GM18861 (cell line): ENCODE measurements around the gene SRGN.

ENCODE experiments used
- ATAC-seq: cut with Tn5 transposase; IDR thresholded peaks from one replicate; pipeline ENCODE4 v1.9.1; 2021; ENCODE audit not compliant: unreplicated experiment

Gene SRGN

DNA sequence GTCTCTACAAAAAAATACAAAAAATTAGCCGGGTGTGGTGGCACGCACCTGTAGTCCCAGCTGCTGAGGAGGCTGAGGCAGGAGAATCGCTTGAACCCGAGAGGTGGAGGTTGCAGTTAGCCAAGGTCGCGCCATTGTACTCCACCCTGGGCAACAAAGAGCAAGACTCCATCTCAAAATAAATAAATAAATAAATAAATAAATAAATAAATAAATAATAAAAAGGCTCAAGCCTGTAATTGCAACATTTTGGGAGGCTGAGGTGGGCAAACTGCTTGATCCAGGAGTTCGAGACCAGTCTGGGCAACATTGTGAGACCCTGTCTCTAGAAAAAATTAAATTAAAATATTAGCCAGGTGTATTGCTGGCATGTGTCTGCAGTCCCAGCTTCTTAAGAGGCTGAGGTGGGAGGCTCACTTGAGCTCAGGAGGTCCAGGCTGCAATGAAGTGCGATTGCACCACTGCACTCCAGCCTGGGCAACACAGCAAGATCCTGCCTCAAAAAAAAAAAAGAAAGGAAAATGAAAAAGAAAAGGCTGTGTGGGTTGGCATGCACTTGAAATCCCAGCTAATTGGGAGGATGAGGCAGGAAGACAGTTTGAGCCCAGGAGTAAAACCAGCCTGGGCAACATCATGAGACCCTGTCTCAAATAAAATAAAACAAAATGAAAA lies 27.6 kb upstream of the SRGN start:
- ATAC-seq, result no peak

DNA sequence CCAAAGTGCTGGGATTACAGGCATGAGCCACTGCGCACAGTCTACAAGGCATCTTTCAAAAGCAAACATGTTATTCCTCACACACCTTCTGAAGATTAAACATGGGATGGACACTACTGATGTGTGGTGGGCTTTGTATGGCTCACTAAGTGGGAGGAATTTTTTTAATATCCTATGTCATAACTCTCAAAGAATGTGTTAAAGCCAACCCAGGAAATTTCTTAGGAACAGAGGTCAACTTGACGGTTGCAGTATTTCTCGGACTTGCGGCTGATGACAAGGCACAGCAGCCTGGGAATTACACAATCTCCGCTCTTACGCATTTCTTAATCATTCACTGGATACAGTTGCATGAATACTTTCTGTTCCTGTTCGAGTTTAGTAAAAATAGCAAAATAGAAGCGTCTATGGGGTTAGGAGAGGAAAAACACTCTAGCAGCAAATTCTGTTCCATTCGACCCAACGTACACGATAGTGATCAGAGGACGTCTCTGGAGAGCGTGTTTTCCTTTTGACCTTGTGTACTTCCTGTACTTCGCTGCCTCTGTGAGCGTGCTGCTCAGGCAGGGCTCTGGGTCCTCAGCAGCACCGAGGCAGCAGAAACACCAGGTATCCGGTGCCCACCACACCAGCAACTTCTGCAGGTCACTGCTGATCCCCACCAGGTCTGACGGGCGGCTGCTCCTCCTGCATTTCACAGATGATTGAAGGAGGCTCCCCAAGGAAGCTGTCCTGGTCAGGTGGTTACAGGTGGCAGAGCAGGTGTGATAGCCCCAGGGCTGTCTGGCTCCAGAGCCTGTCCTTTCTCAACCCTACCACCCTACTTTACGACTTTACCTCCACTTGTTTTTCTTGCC lies 26.4 kb upstream of the SRGN start:
- no peak for ATAC-seq

- no peak for ATAC-seq
Measured at GRCh38 chr10:69062901-69063300, 25.0 kb upstream of the SRGN start.

GRCh38 chr10:69064762-69065328 lies 23.1 kb upstream of the SRGN start:
- no peak for ATAC-seq

DNA sequence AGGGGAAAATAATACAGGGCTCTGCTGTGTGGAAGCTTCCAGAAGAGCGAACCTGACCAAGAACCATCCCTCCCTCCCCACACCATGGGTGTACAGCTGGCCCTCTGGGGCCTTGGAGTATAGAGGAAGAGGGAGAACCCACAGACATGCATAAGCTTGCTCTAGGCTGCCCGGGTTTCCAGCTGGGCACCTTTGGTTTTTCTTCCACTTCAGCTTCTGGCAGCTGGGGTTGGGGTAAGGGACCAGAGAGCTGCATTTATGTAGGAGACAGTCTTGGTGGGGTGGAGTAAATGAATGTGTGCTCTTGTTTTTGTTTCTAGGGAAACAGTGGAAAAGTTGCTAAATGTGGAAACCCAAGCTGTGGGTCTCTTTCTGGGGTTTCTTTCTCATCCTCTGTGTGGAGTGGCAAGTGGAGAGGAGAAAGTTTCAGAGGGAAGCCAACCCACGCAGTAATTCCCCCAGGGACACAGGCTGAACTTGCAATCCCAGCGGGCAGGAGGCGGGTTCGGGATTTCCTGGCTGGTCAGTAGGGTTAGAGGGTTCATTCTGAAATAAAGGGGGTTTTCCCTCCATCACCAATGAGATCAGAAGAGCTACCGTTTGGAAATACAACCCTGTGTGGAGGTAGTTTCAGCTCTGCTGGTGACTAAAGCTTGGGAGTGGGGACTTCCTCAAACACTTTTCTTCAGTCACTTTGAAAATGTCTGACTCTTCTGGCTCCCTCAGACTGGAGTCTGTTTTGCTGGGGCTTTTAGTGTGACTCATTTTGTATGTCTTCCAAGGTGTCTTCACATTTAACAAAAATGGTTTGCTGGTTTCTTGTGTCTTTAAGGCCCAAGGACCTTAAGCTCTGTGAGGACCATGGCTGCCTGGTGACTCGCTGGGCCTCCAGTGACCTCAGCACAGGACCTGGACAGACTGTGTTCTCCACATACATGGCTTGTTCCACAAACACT lies 22.2 kb upstream of the SRGN start:
- ATAC-seq, result peak; percentile 41

- ATAC-seq, result no peak
Measured at GRCh38 chr10:69067189-69067588, 20.7 kb upstream of the SRGN start.

GRCh38 chr10:69068549-69068948 lies 19.4 kb upstream of the SRGN start:
- no peak for ATAC-seq

GRCh38 chr10:69069090-69070042 lies 18.5 kb upstream of the SRGN start:
- ATAC-seq, result no peak

DNA sequence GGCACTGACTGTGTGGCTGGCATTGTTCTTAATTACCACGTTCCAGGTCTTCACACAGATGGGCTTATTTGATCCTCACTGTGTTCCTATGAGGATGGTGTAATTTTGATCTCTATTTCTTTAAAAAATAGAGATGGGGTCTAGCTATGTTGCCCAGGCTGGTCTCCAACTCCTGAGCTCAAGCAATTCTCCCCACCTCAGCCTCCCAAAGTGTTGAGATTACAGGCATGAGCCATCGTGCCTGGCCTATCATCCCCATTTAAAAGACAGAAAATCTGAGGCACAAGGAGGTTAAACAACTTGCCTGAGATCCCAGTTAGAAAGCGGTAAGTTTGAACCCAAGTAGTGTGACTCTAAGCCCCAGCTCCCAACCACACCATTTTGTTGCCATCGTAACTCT lies 17.0 kb upstream of the SRGN start:
- no peak for ATAC-seq

GRCh38 chr10:69071610-69072009 lies 16.3 kb upstream of the SRGN start:
- ATAC-seq, result no peak

- no peak for ATAC-seq
Measured at GRCh38 chr10:69073026-69073425, 14.9 kb upstream of the SRGN start.

GRCh38 chr10:69073736-69074364 lies 14.1 kb upstream of the SRGN start:
- no peak for ATAC-seq

DNA sequence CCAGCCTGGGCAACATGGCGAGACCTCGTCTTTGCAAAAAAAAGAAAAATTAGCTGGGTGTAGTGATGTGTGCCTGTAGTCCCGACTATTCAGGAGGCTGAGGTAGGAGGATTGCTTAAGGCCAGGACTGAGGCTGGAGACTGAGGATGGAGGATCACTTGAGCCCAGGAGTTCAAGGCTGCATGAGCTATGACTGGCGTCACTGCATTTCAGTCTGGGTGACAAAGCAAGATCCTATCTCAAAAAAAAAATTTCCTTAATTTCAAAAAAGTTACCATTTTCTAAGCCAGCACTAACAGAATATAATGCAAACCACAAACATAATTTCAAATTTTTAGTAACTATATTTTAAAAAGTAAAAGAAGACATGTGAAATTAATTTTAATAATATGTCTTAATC lies 13.4 kb upstream of the SRGN start:
- no peak for ATAC-seq

GRCh38 chr10:69075431-69075830 lies 12.5 kb upstream of the SRGN start:
- ATAC-seq, result no peak

- ATAC-seq, result no peak
Measured at GRCh38 chr10:69078311-69078710, 9.6 kb upstream of the SRGN start.

- no peak for ATAC-seq
Measured at GRCh38 chr10:69080226-69080625, 7.7 kb upstream of the SRGN start.

- ATAC-seq, result no peak
Measured at GRCh38 chr10:69086001-69086509, 1.8 kb upstream of the SRGN start.

DNA sequence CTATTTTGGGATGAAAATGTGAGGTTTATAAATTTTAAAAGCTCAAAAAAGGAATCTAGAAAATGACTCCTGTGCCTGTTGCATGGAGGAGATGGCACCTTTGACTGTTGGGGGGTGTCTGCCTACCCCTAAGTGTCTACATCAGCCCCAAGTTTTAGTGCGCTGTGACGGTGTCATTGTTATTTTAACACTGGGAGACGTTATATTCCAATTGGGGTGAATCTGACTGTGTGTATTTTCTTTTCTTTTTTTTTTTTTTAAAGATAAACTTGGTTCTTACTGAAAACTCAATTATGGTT lies 517 bp downstream of the SRGN start:
- ATAC-seq, result no peak

GRCh38 chr10:69088801-69089501 lies 1.0 kb downstream of the SRGN start:
- ATAC-seq, result peak; percentile 36
